Neural progenitor cell (in vitro differentiated cells): Measurements from ENCODE around the gene CCNL1. TPM values are rescaled to one million over a fixed set of nuclear protein-coding genes. Genes with fewer than 3 reads are reported as not detected.

Source experiments
- DNase-seq: peaks from one replicate; pipeline ENCODE4 v3.0.0-alpha.2; 2016; ENCODE audit warnings: low spot score
- H2AFZ ChIP-seq: fragments of 200-600 bp; sonication (generic); replicated peaks from 2 replicates; pipeline ENCODE4 v1.6.1; 2016; ENCODE audit warnings: antibody characterized with exemption
- H3F3A ChIP-seq: fragments of 200-600 bp; sonication (generic); 2 replicates; pipeline ENCODE4 v1.6.1; 2016; ENCODE audit warnings: antibody characterized with exemption, low read depth
- H3K27ac ChIP-seq: fragments of 200-600 bp; sonication (generic); 2 replicates; pipeline ENCODE4 v1.5.1; 2016; ENCODE audit warnings: mild to moderate bottlenecking
- H3K27me3 ChIP-seq: fragments of 200-600 bp; sonication (generic); 2 replicates; pipeline ENCODE4 v1.6.1; 2016; ENCODE audit warnings: mild to moderate bottlenecking, moderate library complexity
- H3K36me3 ChIP-seq: fragments of 200-600 bp; sonication (generic); 2 replicates; pipeline ENCODE4 v1.5.1; 2016
- H3K4me1 ChIP-seq: fragments of 200-600 bp; sonication (generic); 2 replicates; pipeline ENCODE4 v1.6.1; 2016; ENCODE audit warnings: mixed run types
- H3K4me2 ChIP-seq: fragments of 200-600 bp; sonication (generic); 2 replicates; pipeline ENCODE4 v1.6.1; 2016
- H3K4me3 ChIP-seq: fragments of 200-600 bp; sonication (generic); 2 replicates; pipeline ENCODE4 v1.5.1; 2016
- H3K79me2 ChIP-seq: fragments of 200-600 bp; sonication (generic); 2 replicates; pipeline ENCODE4 v1.6.1; 2016; ENCODE audit warnings: low read depth
- H3K9ac ChIP-seq: fragments of 200-600 bp; sonication (generic); 2 replicates; pipeline ENCODE4 v1.6.1; 2016
- H3K9me3 ChIP-seq: fragments of 200-600 bp; sonication (generic); 2 replicates; pipeline ENCODE4 v1.5.1; 2016; ENCODE audit warnings: low read depth
- H4K20me1 ChIP-seq: fragments of 200-600 bp; sonication (generic); 2 replicates; pipeline ENCODE4 v1.6.1; 2016; ENCODE audit warnings: low read depth
- H3K27ac Mint-ChIP-seq: 3 replicates; pipeline ENCODE4 v1.8.0; 2021; ENCODE audit warnings: mixed read lengths
- H3K27me3 Mint-ChIP-seq: 2 replicates; pipeline ENCODE4 v1.8.0; 2022; ENCODE audit warnings: low read depth, mild to moderate bottlenecking, inconsistent platforms, moderate library complexity, mixed read lengths; ENCODE audit not compliant: insufficient read depth
- H3K36me3 Mint-ChIP-seq: 3 replicates; pipeline ENCODE4 v1.8.0; 2021; ENCODE audit warnings: mixed read lengths
- H3K4me1 Mint-ChIP-seq: 3 replicates; pipeline ENCODE4 v1.8.0; 2021; ENCODE audit warnings: mixed read lengths
- H3K4me3 Mint-ChIP-seq: 3 replicates; pipeline ENCODE4 v1.8.0; 2021; ENCODE audit warnings: mild to moderate bottlenecking, moderate library complexity, mixed read lengths
- H3K9me3 Mint-ChIP-seq: 3 replicates; pipeline ENCODE4 v1.8.0; 2020; ENCODE audit warnings: mixed read lengths
- CTCF ChIP-seq: fragments of 200-600 bp; sonication (generic); IDR thresholded peaks from 2 replicates; pipeline ENCODE4 v1.5.1; 2017; ENCODE audit warnings: antibody characterized with exemption, mild to moderate bottlenecking
- EZH2 ChIP-seq: fragments of 200-600 bp; sonication (generic); IDR thresholded peaks from 2 replicates; pipeline ENCODE4 v1.6.1; 2017; ENCODE audit warnings: antibody characterized with exemption, mild to moderate bottlenecking, moderate library complexity
- EZH2phosphoT487 ChIP-seq: fragments of 200-600 bp; sonication (generic); IDR thresholded peaks from 2 replicates; pipeline ENCODE4 v1.6.1; 2017; ENCODE audit warnings: antibody characterized with exemption
- total RNA-seq: library from RNA; depleted of rRNA; stranded (reverse); fragments of >200 nt; gene quantifications from 2 replicates; pipeline ENCODE4 v1.2.3, GENCODE V29; 2015; ENCODE audit warnings: low replicate concordance

Gene CCNL1
- total RNA-seq, 1 donor from 2014 or later = 214 TPM

- no peak overlapping the region for H3K9ac ChIP-seq
- H3K4me1 ChIP-seq = peaks cover 22% of the 10 kb centered on the region
Measured at GRCh38 chr3:157131861-157132260, 28.1 kb downstream of the CCNL1 start.

GRCh38 chr3:157130467-157131251, 29.3 kb downstream of the CCNL1 start:
- H3F3A ChIP-seq = peaks cover 23% of the 10 kb centered on the region
- peak overlapping the region; percentile 40 for H3K4me3 ChIP-seq
- H3K4me1 ChIP-seq = peaks cover 22% of the 10 kb centered on the region
- no peak overlapping the region for H3K9ac ChIP-seq
- Mint-ChIP-seq H3K4me3 (peak overlapping the region; percentile 2), H3K27ac (peak overlapping the region; percentile 97), H3K27me3 (peaks cover 7% of the 10 kb centered on the region), H3K36me3 (no peaks in the 10 kb centered on the region), H3K9me3 (no peaks in the 10 kb centered on the region), H3K4me1 (peaks cover 42% of the 10 kb centered on the region)
- TF ChIP-seq EZH2phosphoT487 = no peak
- no peak for TF ChIP-seq EZH2
- peak; percentile 84 for TF ChIP-seq CTCF
- no peaks in the 10 kb centered on the region for H3K36me3 ChIP-seq
- H3K9me3 ChIP-seq = no peaks in the 10 kb centered on the region
- H2AFZ ChIP-seq = peak overlapping the region; percentile 92
- no peaks in the 10 kb centered on the region for H3K79me2 ChIP-seq
- no peaks in the 10 kb centered on the region for H4K20me1 ChIP-seq
- no peaks in the 10 kb centered on the region for H3K27me3 ChIP-seq
- H3K4me2 ChIP-seq = peak overlapping the region; percentile 75
- no peak overlapping the region for H3K27ac ChIP-seq
- peak; percentile 85 for DNase-seq

More at GRCh38 chr3:157131861-157132260, 28.1 kb downstream of the CCNL1 start:
- Mint-ChIP-seq H3K36me3 (no peaks in the 10 kb centered on the region), H3K4me3 (no peak overlapping the region), H3K9me3 (no peaks in the 10 kb centered on the region), H3K27ac (no peak overlapping the region), H3K27me3 (peaks cover 7% of the 10 kb centered on the region), H3K4me1 (peaks cover 43% of the 10 kb centered on the region)
- H4K20me1 ChIP-seq = no peaks in the 10 kb centered on the region
- H3K4me3 ChIP-seq = no peak overlapping the region
- H2AFZ ChIP-seq = no peak overlapping the region
- no peak overlapping the region for H3K27ac ChIP-seq
- H3K79me2 ChIP-seq = no peaks in the 10 kb centered on the region
- TF ChIP-seq EZH2phosphoT487 (no peak), EZH2 (no peak), CTCF (no peak)
- H3K27me3 ChIP-seq = no peaks in the 10 kb centered on the region
- peaks cover 23% of the 10 kb centered on the region for H3F3A ChIP-seq
- no peak for DNase-seq
- no peak overlapping the region for H3K4me2 ChIP-seq
- H3K36me3 ChIP-seq = no peaks in the 10 kb centered on the region
- no peaks in the 10 kb centered on the region for H3K9me3 ChIP-seq

- H3K36me3 Mint-ChIP-seq = no peaks in the 10 kb centered on the region
- peaks cover 9% of the 10 kb centered on the region for H3K27me3 Mint-ChIP-seq
- Histone ChIP-seq H3F3A (peaks cover 23% of the 10 kb centered on the region), H3K4me1 (peaks cover 22% of the 10 kb centered on the region), H4K20me1 (no peaks in the 10 kb centered on the region), H3K9me3 (no peaks in the 10 kb centered on the region), H3K27ac (no peak overlapping the region), H3K4me3 (peak overlapping the region; percentile 40), H2AFZ (peak overlapping the region; percentile 92), H3K9ac (no peak overlapping the region), H3K36me3 (no peaks in the 10 kb centered on the region), H3K79me2 (no peaks in the 10 kb centered on the region), H3K4me2 (peak overlapping the region; percentile 75), H3K27me3 (no peaks in the 10 kb centered on the region)
- TF ChIP-seq CTCF (no peak), EZH2phosphoT487 (no peak)
- H3K4me1 Mint-ChIP-seq = peaks cover 40% of the 10 kb centered on the region
- peak; percentile 71 for DNase-seq
- H3K4me3 Mint-ChIP-seq = peak overlapping the region; percentile 2
- H3K27ac Mint-ChIP-seq = peak overlapping the region; percentile 97
- no peaks in the 10 kb centered on the region for H3K9me3 Mint-ChIP-seq
Measured at GRCh38 chr3:157129803-157130466, 30.0 kb downstream of the CCNL1 start.
